HG03066 (cell line): ENCODE results near the gene RSAD1.

Experiments
- ATAC-seq: cut with Tn5 transposase; IDR thresholded peaks from one replicate; pipeline ENCODE4 v1.9.1; 2021; ENCODE audit warnings: low read depth; ENCODE audit not compliant: unreplicated experiment

RSAD1 gene

GRCh38 chr17:50517011-50517410 lies 38.4 kb downstream of the RSAD1 start:
- ATAC-seq = no peak

GRCh38 chr17:50517504-50518383 lies 39.1 kb downstream of the RSAD1 start:
- no peak for ATAC-seq

- ATAC-seq = no peak
Measured at GRCh38 chr17:50518384-50519023, 39.8 kb downstream of the RSAD1 start.

GRCh38 chr17:50519141-50519834 lies 40.6 kb downstream of the RSAD1 start:
- ATAC-seq = no peak

GRCh38 chr17:50520483-50520882 lies 41.8 kb downstream of the RSAD1 start:
- no peak for ATAC-seq

GRCh38 chr17:50521514-50521913 lies 42.9 kb downstream of the RSAD1 start:
- no peak for ATAC-seq

- ATAC-seq = no peak
Measured at GRCh38 chr17:50522766-50523165, 44.1 kb downstream of the RSAD1 start.

GRCh38 chr17:50523208-50523607 lies 44.5 kb downstream of the RSAD1 start:
- ATAC-seq = no peak

- no peak for ATAC-seq
Measured at GRCh38 chr17:50524838-50525237, 46.2 kb downstream of the RSAD1 start.

- ATAC-seq = no peak
Measured at GRCh38 chr17:50527155-50527762, 48.6 kb downstream of the RSAD1 start.

GRCh38 chr17:50527949-50528474 lies 49.4 kb downstream of the RSAD1 start:
- no peak for ATAC-seq

- ATAC-seq = no peak
Measured at GRCh38 chr17:50529849-50530248, 51.2 kb downstream of the RSAD1 start.

GRCh38 chr17:50531428-50532025 lies 52.9 kb downstream of the RSAD1 start:
- ATAC-seq = no peak

- ATAC-seq = no peak
Measured at GRCh38 chr17:50532452-50533024, 53.9 kb downstream of the RSAD1 start, which contains the start of gene EPN3. Gene EPN3, plus strand, starts transcription at chr17:50532735. Its CDS starts 3,822 bp downstream, at chr17:50536557.

GRCh38 chr17:50533185-50533584 lies 54.5 kb downstream of the RSAD1 start:
- ATAC-seq = no peak

- ATAC-seq = no peak
Measured at GRCh38 chr17:50533720-50534148, 55.1 kb downstream of the RSAD1 start.

- ATAC-seq = no peak
Measured at GRCh38 chr17:50534222-50534978, 55.7 kb downstream of the RSAD1 start.

- ATAC-seq = no peak
Measured at GRCh38 chr17:50534979-50535326, 56.3 kb downstream of the RSAD1 start.

- no peak for ATAC-seq
Measured at GRCh38 chr17:50535407-50535806, 56.7 kb downstream of the RSAD1 start.
